Stimulated activated CD8-positive, alpha-beta memory T cell treated with anti-CD3 and anti-CD28 coated beads, Interleukin-4, amount 100 ng/mL, for 48 hours (primary cell): Measurements from ENCODE around the gene PACSIN2.
"Not testable (repeated sequence)": the region's sequence is repeated elsewhere in the genome, so short reads cannot be mapped to it uniquely, and the experiment has no call there.

Experiments
- DNase-seq: peaks from one replicate; pipeline ENCODE4 v3.0.0-alpha.2; 2020

PACSIN2 gene

DNA sequence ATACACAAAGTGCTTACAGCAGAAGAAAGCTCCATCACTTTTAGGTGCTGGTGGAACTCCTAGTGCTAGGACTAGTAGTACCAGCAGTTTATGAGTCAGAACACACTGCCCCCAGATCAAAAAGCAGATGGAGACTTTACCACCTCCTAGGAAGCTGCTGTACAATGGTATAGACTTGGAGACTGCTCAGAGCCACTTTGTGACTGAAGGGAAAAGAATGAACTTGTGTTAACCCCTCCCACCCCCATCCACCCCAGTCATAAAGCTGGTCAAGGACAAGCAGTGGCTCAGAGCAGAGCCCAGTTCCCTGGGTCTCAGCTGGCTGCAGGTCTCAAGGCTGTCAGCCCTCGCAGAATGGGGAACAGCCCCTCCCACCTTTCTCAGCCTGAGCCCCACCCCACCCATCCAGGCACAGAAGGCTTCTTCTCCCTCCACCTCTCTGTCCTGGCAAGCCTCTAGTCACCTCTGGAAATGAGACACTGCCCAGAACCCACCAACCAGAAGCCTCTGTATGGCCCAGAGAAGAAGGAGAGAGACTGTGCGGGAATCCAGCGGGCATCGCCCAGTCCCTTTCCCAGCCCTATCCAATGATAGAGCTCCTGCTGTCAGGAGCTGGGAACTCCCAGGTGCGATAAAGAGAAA is 23.8 kb downstream of the PACSIN2 start:
- no peak for DNase-seq

- no peak for DNase-seq
Observed at GRCh38 chr22:42990131-42990838, 24.7 kb downstream of the PACSIN2 start.

DNA sequence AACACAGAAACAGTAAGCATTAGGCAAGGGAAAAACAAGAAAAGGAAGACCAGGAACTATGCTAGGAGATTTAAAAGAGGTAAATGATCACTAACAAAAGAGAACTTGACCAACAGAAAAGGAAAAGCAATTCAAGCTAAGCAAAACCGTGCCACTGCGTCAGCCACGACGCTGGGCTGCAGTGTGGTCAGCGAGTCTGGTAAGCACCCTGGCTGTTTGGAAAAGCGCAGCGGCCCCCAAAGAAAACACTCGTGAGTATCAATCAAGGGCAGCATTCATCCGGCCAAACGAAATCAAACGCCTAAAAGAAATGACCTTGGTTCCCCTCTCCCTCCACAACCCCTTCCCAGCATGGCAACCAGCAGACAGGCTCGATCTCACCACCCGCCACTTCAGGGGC is 28.8 kb downstream of the PACSIN2 start:
- DNase-seq = no peak

GRCh38 chr22:42985531-42985905 is 29.4 kb downstream of the PACSIN2 start:
- DNase-seq = no peak

DNA sequence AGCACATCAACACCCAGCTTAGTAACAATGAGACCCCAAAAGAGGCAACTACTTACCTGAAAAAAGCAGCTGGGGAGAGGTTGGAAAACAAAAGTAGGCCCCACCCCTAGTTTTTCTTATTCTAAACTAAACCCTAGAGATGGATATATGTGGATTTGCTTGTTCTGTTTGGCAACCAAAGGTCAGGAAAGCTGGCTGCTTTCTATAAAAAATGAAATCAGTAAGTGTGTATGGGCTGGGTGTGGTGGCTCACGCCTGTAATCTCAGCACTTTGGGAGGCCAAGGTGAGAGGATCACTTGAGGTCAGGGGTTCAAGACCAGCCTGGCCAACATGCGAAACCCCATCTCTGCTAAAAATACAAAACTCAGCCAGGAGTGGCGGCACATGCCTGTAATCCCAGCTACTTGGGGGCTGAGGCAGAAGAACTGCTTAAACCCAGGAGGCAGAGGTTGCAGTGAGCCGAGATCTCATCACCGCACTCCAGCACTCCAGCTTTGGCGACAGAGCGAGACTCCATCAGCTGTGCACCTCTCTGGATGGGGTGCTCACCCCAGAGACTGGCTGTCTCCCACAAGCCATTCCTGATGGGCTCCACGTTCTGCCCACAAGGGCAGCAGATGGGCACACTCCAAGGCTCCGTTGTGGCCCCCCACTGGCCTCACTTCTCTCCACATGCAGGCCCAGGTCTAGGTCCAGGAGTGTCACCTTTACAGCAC is 30.0 kb downstream of the PACSIN2 start:
- DNase-seq = no peak

GRCh38 chr22:42984397-42984796 is 30.6 kb downstream of the PACSIN2 start:
- DNase-seq = no peak

- no peak for DNase-seq
Observed at GRCh38 chr22:42983470-42983869, 31.5 kb downstream of the PACSIN2 start.

- no peak for DNase-seq
Observed at GRCh38 chr22:42979606-42980005, 35.3 kb downstream of the PACSIN2 start.

- DNase-seq = no peak
Observed at GRCh38 chr22:42978453-42979103, 36.4 kb downstream of the PACSIN2 start.

DNA sequence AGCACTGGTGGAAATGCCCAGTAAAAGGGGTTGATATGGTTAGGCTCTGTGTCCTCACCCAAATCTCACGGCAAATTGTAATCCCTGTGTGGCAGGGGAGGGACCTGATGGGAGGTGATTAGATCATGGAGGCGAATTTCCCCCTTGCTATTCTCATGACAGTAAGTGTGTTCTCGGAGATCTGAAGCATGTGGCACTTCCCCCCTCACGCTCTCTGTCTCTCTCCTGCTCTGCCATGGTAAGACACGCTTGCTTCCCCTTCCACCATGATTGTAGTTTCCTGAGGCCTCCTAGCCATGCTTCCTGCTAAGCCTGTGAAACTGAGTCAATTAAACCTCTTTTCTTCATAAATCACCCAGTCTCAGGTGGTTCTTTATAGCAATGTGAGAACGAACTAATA is 37.4 kb downstream of the PACSIN2 start:
- DNase-seq = no peak

GRCh38 chr22:42976217-42976933 is 38.6 kb downstream of the PACSIN2 start:
- no peak for DNase-seq

GRCh38 chr22:42974223-42974622 is 40.7 kb downstream of the PACSIN2 start:
- no peak for DNase-seq

DNA sequence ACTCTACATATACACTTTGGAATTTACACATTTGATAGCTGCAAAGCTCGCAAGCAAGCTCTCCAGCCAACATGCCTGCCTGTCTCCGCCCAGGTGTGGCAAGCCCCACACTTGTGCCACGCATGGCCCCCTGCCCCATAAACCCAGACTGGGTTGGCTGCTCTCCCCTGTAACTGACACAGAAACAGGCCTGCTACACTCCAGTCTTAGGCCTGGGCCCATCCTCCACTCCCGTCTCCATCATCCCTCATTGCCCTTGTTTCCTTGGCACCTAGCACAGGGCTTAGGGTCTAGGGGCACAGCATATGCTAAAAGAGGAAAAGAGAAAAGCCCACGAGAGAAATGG is 41.4 kb downstream of the PACSIN2 start:
- DNase-seq = no peak

GRCh38 chr22:42972649-42973535 is 42.1 kb downstream of the PACSIN2 start:
- no peak for DNase-seq

GRCh38 chr22:42971473-42971860 is 43.5 kb downstream of the PACSIN2 start:
- DNase-seq = not testable (repeated sequence)

DNA sequence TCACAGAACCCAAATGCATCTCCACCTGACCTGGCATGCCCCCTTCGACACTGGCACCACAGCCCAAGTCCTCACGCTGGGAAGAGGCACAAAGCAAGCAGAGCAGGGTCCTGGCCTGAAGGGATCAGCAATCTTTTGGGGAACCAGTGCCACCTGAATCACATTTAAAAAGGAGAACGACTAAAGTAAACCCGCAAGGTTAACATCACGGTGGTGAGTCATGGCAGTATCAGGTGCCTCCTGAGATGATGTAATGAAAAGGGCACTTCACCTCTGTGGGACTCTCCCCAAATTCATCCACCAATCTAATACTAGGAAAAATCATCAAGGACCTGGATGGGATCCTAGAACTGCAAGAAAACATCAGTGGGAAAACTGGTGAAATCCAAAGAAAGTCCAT is 44.9 kb downstream of the PACSIN2 start:
- DNase-seq = no peak

DNA sequence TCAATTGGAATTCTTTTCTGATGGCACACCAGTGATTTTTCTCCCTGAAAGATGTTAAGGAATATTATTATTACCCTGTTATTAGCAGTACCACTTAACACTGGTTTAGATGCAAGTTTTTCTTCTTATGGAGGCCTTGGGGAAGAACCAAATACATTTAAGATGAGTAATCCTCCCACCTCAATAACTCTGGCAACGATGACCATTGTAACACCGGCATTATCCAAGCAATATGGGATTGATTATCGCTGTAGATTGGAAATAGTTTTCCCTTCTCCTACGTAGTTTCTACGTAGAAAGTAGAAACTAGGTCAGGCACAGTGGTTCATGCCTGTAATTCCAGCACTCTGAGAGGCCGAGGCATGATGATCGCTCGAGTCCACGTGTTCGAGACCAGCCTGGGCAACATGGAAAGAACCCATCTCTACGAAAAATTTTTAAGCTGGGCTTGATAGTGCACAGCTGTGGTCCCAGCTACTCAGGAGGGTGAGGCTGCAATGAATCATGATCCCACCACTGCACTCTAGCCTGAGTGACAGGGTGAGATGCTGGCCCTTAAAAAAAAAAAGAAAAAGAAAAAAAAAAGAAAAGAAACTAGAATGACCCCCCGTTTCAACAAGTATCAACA is 45.5 kb downstream of the PACSIN2 start:
- no peak for DNase-seq

GRCh38 chr22:42967933-42968332 is 47.0 kb downstream of the PACSIN2 start:
- DNase-seq = no peak

GRCh38 chr22:42967005-42967404 is 47.9 kb downstream of the PACSIN2 start:
- no peak for DNase-seq

DNA sequence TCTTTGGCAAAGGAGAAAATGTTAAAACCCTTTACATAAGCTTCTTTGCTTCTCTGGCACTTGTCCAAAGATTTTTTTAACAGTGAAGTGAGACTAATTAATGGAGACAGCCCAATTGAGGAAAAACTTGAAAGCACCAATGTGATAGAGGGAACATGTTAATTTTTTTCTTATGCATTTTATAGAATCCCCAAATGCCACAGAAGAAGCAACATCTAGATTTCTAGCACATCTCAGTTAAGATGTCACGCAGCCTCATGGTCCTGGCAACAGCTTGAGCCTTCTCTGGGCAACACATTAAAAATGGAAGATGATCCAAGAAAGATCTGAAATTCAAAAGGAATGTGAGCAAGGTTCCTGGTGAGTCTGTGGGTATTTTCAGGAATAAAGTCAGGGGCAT is 48.5 kb downstream of the PACSIN2 start:
- DNase-seq = no peak

DNA sequence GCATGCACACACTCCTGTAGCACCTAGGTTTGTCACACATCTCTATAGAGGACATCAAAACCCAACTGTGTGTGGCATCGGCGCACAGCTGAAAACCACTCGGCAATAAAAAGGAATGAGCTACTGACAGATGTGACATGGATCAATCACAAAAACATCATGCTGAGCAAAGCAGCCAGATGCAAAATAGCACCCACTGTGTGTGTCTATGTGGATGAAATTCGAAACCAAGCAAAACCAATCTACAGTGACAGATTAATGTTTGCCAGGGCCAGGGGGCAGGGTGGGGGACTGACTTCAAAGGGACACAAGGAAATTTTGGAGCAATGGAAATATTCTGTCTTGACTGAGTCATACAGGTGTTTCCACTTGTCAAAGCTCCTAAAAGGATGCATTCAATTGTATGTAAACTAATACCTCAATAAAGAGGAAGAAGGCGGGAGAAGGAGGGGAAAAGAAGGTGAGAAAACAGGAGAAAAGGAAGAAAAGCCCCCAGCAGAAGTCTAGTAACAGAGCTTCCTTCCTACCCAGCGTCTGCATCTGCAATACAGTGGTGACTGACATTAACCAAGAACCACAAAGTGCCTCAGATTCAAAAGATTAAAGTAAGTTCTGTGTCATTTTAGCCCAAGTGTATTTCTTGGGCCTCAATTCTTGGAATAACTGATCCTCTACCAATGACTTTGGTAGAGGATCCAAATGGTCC is 49.8 kb downstream of the PACSIN2 start:
- no peak for DNase-seq
